ENCODE data around the gene NDUFB6.
"Not testable (repeated sequence)": the region's sequence is repeated elsewhere in the genome, so short reads cannot be mapped to it uniquely, and the experiment has no call there.

The NDUFB6 gene

DNA sequence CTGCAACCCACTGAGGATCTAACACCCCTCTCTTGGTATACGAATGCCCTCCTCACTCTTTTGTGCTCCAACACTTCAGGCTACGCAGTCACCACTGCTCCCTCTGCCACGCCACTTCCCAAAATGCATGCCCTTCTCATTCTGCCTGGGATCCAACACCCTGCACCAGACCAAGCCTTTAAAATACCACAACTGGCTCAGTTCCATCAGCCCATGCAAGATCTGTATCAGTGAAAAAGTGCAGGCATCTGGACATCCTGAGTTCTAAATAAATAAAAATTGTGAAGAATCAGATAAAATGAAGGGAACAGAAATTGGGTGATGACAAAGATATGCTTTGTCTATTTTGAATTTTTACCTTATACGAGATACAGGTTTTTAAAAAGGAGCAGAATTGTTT lies 2.7 kb downstream of the NDUFB6 start:
- DNase-seq, result no peak

DNA sequence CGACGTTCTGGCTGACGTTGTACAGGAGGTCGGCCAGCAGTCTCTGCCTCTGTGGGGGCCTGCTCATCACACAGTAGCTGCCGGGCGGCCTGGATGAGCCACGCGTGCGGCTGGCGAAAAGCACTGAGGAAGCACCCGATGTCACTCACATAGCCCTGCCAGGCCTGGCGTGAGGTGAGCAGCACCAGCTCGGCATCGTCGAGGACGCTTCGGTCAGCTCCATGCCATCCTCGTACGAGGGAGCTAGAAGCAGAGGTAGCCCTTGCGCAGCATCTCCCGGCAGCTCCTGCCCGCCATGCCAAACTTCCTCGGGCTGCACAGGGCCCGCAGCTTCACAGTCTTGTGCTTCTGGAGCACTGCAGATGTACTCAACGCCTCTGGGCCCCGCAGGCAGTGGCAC lies 6.2 kb downstream of the NDUFB6 start:
- DNase-seq, result no peak

DNA sequence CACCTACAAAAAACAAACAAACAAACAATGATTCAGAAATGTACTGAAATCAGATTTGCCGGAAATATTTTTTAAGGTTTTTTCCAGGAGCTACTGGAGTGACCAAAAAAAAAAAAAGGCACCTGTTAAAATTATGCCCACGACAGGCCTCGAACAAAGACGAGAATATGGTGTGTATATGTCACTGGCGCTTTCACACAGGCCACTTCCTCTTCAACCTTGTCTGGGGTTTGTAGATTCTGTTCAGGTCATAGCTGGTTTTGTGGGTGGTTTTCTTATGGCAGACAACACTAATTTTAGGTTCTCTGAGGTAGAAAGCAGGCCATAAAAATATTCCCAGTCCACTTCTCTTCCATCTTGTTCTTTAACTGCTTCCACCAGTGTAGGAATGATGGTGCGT lies 7.0 kb downstream of the NDUFB6 start:
- DNase-seq, result no peak

DNA sequence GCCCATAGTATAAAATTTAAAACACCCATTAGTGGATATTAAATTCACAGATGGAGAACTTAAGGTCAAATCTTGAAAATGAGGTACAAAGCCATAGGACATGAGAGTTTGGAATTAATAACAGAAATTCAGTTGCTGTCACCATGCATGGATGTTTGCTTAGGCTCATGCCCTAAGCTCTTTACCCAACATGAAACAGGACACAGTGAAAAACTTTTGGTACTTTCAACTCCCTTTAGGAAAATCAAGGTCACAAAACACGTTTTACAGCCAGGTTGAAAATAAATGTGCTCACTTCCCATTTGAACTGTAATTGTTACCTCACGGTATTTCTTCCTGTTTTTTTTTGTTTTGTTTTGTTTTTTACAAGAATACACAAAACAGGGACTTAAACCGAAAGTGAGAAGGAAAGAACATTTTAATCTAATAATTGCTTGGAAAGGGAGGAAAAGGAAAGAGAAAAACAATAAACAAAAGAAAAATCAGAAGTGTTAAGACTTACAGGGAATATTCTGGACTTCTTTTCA lies 14.5 kb downstream of the NDUFB6 start:
- no peak for DNase-seq

DNA sequence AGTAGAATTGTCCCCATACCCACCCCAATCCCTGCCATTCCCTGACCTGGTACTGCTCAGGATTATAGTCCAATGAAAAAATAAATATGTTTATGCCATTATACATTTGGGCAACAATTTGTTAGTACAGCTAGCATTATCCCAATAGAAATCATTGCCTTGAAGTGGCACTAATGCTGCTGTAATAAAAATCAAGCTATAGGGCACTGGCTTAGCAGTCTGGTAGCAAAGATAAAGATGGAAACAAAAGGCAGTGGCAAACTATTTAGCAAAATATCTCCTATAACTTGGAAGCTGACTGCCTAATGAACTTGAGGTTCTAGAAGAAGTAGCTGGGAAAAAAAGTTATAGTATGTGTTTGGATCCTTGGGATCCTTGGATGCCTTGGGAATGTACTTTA lies 18.4 kb downstream of the NDUFB6 start:
- no peak for DNase-seq

DNA sequence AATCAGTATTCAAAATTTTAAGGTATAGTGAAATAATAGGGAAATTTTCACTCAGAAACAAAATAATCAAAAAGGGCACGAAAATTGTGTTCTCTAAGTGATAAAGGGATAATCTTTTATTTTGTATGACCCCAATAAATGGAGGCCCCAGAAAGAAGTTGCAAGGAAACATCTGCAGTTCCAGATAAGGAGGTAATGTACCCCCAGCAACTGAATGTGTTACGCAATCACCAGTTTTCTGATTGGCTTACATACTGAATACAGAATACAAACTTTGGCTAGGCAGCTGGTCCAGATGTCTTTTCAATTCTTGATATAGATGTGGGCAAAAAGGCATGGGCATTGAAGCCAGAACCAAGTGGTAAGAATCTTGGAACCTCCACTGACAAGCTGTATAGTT lies 18.9 kb downstream of the NDUFB6 start:
- DNase-seq, result no peak

DNA sequence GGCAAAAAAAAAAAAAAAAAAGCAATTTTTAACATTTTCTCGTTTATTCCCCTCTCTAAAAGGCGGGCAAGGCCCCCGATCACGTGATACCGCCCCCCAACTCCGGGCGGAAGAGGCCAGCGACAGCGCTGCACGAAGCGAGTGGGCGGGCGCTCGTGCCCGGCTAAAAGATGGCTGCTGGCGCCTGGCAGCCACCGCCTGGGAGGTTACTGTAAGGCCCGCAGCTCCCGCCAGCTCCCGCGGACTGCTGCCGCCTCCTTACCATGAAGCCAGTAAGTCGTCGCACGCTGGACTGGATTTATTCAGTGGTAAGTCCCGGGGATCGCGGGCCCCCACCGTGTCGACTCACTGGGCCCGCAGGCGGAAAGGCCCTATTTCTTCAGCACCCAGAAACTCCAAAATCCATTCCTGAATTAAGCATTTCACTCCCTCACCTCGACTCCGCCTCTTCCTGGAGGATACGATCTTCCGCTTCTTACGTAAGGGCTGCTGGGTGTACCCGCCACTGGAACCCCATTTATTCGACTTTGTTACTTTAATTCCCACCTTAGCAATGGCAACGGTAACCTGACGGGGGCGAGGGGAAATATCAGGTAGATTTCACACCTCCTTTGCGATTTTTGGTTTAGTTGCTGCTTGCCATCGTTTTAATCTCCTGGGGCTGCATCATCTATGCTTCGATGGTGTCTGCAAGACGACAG lies 20.6 kb downstream of the NDUFB6 start, which contains the start of the genes SMIM27 and TOPORS:
Gene SMIM27, plus strand, starts transcription at position 156 of the 701 bp plus-strand sequence. Its CDS starts 108 bp downstream, at position 264.
Gene TOPORS, minus strand, starts transcription at position 415 of the 701 bp plus-strand sequence. Its CDS starts 150 bp downstream, at position 265.
- peak; percentile 92 for DNase-seq

DNA sequence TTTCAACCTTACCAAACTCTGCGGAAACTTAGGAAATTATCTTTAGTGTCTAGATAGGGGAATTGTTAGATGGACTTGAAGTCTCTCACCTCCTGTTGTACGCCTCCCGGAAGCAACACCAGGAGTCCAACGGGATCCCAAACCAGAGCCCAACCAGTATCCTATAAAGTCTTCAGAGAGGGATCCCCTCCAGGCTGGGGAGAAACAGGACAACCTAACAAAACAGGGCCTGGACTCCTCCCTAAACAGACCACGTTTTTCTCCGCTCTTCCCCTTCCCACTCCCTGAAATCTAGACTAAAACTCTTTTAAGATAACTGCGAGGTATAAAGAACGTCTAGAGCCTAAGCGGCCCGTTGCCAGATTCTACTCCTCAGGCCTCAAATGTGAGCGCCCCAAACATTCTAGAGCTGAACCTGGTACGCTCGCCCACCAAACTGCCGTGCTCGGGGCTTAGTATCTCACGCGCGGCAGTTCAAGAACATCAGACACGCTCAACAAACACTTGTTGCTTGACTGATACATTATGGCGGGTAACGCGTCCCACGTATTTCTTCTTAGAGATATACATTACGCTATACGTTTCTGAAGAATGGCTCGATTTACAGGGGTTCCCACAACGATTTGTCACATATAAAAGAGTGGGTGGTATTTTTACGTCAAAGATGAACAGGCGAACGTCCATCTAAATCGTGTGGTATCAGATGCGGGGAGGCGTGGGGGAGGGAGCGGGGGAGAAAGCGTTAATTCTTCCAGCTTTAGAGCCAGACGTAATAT lies 21.5 kb downstream of the NDUFB6 start:
- peak; percentile 53 for DNase-seq

DNA sequence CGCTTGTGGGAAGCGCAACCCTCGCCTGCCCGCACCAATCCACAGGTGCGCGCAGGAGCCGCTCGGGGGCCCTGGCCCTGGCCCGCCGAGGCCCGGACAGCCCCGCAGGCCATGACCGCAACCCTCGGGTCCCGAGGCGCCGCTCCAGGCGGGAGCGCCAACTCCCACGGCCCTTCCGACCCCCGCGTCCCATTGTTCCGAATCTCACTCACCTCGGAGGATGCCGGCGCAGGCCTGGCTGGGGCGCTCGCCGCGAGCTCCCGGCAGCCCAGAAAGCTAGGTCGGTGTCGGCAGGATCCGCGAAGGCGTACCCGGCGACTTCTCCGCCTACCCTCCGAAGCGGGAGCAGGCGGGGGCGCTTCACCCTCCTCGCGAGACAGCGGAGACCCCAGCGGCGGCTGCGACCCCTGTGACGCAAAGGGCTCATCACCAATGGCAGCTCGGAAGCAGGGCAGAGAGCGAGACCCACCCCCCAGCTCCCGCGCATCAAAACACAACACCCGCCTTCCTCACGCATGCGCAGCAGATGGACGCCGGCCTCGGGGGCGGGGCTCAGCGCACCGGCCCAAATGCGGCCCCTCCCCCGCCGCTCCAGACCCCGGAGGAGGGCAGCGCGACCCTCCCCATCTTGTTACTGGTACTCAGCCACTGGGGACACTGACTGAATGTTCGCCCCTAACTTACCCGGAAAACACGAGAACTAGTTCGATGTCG lies 22.2 kb downstream of the NDUFB6 start:
- peak; percentile 97 for DNase-seq

DNA sequence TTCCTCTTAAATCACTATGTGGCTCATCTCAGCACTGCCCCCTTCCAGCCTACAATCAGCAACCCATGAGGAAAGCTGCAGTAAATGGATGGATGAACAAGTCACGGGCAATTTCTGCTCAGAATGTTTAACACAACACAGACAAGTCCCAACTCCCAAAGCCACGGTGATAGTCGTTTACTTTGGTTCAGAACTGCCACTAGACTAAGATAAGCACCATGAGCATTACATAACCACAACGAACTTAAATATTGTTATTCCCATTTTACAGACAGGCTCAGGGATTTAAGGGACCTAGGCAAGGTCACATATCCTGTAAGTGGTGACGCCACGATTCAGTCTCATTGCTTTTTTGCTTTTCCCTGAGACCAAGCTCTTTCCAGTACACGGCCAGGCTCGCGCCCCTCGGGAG lies 22.8 kb downstream of the NDUFB6 start:
- DNase-seq, result no peak

DNA sequence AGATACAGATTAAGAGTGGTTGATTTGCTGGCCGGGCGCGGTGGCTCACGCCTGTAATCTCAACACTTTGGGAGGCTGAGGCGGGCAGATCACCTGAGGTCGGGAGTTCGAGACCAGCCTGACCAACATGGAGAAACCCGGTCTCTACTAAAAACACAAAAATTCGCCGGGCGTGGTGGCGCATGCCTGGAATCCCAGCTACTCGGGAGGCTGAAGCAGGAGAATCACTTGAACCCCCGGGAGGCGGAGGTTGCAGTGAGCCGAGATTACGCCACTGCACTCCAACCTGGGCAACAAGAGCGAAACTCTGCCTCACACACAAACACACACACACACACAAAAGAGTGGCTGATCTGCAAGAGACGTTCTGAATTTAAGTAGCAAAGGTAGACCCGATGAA lies 24.7 kb downstream of the NDUFB6 start:
- not testable (repeated sequence) for DNase-seq

DNA sequence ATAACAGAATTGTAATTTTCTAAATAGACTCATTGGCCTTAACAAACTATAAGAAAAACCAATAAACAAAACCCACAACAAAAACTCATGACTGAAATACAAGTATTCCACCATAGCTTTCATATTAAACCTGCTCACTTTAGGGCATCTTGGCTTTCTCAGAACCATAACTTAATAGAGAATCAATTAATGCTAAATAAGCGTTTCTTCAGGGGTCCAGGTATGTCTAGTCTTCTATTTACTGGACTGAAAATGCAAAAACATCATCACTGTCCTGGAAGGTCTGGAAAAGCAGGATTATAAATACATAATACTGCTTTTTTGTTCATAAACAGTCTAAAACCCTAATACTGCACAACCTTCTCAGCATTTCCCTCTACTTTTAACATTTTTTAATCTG lies 27.1 kb downstream of the NDUFB6 start:
- no peak for DNase-seq

DNA sequence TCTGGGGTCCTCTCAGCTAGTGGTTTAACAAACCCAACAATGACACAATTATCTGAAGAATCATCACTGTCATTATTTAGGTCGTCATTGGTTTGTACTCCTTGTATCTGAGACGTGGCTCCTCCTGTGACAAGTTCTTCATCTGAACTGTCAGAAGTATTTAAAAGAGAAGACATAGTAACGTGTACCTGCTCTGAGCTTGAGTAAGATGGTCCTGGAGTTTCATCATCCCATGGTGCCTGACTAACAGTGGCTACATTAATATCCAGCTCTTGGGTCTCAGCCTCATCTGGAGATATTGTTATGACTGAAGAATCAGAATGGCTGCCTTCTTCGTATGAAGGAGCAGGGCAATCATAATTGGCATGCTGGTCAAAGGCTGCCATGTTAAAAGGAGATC lies 29.9 kb downstream of the NDUFB6 start:
- no peak for DNase-seq

DNA sequence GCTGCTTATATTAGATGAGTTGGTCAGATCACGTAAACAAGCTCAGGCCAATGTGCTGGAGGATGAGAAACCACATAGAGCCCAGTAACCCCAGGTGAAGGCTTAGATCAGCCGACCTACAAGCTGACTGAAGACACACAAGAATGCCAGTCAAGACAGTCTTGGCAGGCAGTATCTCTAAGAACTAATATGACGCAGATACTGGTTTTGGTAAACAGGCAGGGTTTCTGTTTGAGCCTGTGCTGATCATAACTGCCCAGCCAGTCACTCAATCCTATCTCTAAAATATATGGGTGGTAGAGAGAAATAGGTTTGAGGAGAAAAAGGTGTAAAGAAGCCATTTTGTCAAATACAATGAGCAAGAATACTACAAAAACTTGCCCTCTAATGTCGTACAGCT lies 39.1 kb downstream of the NDUFB6 start:
- no peak for DNase-seq

DNA sequence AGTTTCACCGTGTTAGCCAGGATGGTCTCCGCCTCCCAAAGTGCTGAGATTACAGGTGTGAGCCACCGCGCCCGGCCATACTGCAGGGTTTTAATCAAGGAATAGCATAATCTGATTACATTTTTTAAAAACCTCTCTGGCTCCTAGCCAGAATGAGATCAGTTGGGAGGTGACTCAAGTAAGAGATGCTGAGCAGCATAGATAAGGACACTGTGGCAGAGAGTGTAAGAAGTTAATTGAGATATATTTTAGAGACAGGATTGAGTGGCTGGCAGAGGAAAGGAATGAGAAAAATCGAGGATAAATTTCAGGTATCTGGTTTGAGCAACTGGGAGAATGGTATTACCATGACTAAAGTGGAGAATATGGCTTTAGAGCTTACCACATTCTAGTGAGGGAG lies 39.6 kb downstream of the NDUFB6 start:
- DNase-seq, result no peak

DNA sequence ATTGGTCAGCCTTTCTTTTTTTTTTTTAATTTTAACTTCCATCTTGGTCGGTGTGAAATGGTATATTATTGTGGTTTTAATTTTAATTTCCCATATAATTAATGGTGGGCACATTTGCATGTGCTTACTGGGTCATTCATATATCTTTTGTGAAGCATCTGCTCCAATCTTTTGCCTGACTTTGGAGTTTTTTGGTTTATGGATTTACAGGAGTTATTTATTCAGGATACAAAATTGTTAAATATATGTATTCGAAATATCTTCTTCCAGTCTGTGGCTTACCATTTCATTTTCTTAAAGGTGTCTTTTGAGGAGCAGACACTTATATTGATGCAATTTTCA lies 46.3 kb downstream of the NDUFB6 start:
- DNase-seq, result no peak

DNA sequence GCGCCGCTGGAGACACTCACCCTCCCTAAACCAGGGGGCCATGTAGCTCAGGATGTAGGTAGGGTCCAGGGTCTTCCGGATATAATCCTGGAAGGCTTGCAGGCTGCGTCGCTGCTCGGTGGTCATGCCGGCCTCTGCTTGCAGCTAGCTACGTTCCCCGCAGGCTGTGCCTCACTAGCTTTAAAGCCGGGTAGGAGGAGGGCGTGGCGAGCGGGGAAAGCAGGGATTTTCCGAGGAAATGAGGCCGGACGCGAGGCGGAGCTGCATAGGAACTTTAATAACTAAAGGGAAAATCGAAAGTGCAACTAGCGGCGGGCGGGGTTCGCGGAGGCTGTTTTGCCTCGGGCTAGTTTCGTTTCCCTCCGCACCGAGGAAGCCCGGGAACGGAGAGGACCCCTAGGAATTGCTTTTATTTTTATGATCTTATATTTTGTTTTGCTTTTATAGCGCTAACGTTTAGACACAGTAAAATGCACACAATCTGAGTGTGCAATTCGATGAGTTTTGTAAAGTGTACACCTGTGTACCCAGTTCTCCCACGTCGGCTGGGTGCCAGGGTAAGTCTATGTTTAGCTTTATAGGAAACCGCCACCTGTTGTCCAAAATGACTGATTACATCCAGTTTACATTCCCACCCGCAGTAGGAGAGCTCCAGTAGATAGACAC lies 46.8 kb downstream of the NDUFB6 start, which contains the start of gene RIGI:
Gene RIGI, minus strand, starts transcription at position 156 of the 666 bp plus-strand sequence. Its CDS starts 30 bp downstream, at position 126.
- DNase-seq, result peak; percentile 89

DNA sequence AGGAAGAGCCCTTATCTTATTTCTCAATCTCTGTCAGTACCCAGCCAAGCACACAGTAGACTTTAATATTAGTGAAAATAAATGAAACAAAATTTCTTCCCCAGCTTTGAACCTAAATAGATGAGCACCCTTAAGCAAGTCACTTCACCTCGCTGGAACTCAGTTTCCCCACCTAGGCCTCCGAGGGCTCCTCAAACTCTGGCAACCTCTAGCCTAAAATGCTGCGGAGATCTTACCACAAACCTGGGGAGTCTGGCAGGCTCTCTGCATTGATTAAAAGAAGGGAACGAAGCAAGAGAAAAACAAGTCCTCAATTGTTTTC lies 47.3 kb downstream of the NDUFB6 start:
- no peak for DNase-seq

DNA sequence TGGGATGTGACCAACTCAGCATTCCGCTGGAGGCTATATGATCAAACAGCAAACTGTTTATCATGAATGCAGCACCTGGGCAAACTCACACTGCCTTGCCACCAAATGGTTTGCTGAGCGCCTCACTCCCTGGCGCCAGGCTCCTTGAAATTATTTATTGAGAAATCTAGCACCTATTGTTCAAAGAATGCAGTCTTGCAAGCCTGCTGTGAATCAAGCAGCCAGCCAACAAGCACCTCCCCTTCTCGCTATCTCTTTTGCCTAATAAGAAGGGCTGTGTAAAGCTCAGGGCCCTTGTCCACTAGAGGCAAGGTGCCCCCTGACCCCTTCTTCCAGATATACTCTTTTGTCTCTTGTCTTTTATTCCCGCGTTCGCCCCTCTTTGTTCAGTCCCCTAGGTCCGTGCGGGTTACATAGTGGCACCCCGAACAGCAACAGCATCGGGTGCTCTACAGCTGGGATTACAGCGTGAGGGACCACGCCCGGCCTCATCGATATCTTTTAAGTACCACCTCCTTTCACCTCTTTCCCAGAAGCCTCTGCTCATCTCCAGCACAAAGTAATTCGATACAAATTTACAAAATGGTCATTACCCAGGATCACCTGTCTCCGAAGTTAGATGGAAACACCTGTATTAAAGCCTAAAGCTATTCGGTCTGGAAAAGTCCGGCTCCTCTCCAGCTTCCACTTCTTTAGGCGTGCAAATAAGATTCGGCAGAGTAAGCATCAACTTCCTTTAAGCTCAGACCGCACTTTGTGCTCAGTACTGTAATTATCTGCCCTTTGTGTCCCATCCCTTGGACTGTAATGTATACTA lies 47.9 kb downstream of the NDUFB6 start:
- DNase-seq, result peak; percentile 24

DNA sequence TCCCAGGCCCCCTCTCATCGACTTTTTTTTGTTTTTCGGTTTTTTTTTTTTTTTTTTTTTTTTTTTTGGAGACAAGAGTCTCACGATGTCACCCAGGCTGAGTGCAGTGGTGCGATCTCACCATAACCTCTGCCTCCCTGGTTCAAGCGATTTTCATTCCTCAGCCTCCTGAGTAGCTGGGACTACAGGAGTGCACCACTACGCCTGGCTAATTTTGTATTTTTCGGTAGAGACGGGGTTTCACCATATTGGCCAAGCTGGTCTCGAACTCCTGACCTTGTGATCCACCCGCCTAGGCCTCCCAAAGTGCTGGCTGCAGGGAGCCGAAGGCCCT lies 48.4 kb downstream of the NDUFB6 start:
- not testable (repeated sequence) for DNase-seq

DNA sequence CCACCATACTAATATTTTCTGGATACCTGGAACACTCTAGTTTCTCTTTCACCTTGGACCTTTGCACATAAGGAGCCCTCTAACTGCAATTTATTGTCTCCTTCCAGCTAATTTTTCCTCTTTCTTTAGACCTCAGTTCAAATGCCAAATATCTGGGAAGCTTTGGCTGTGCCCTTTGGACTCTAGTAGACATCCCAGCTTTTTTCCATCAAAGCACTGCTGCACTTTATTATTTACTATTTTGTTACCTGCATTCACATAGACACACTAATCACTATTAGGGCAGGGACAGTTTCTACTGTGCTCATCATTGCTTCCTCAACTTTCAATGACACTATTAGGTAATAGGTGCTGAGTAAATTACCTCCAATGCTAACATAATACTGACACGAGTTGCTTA lies 49.0 kb downstream of the NDUFB6 start:
- DNase-seq, result no peak

DNA sequence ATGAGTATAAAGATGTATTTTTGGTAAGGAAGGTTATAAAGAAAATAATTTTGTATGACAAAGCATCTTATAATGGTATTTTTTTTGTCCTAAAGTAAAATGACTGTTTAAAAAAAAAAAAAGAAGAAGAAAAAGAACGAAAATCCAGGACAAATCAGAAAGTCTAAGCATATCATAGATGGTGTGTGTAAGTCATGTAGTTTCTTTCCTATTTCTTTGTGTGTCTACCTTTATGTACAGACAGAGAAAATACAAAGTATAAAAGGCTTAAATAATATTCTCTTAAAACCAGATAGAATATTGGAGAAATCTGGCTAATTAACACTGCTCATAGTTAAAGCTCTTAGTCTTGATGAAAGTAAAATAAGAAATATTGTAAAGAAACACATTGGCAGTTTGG lies 54.7 kb downstream of the NDUFB6 start:
- no peak for DNase-seq

All from CD4-positive, alpha-beta T cell treated with Interleukin-12 subunit alpha and Interleukin-12 subunit beta, for 1 hour (primary cell).